GM06990 (cell line): ENCODE results near the gene NTSR1.

Experiments
- DNase-seq: peaks from one replicate; pipeline ENCODE4 v3.0.0-alpha.2; 2011; ENCODE audit not compliant: insufficient read length; ENCODE audit errors: extremely low read depth
- H3K27me3 ChIP-seq: replicated peaks from 2 replicates; pipeline ENCODE4 v1.6.0; 2011; ENCODE audit warnings: low read length; ENCODE audit not compliant: control insufficient read depth, insufficient read depth
- H3K36me3 ChIP-seq: 2 replicates; pipeline ENCODE4 v1.5.1; 2011; ENCODE audit warnings: low read length; ENCODE audit not compliant: control insufficient read depth, insufficient read depth
- H3K4me3 ChIP-seq: replicated peaks from 2 replicates; pipeline ENCODE4 v1.5.1; 2011; ENCODE audit warnings: low read depth, mild to moderate bottlenecking, control low read depth, low read length
- TF ChIP-seq, protein P1 (sequence below): IDR thresholded peaks from 2 replicates; pipeline ENCODE4 v1.5.1; 2011; ENCODE audit warnings: low read length, control low read depth, mild to moderate bottlenecking, inconsistent platforms; ENCODE audit not compliant: insufficient read depth, poor library complexity, severe bottlenecking

NTSR1 gene

DNA sequence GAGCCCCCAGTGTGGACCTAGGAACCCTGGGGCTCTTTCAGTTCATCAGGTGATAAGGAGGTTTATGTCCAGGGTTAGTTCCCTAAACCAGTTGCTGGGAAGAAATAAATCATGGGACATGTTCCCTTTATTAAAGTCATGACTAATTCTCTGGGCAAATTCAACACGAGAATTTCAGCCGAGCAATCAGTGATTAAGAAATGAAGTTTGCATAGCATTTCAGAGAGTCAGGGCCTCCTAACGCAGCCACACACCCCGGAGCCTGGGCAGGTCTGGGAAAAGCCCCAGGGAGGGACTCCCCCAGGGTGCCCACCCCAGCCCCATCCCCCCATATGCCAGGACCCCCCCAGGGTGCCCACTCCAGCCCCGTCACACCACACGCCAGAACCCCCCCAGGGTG, 46.2 kb upstream of the NTSR1 start:
- no peak overlapping the region for H3K4me3 ChIP-seq
- DNase-seq = no peak
- H3K27me3 ChIP-seq = no peaks in the 10 kb centered on the region
- TF ChIP-seq, protein P1, sequence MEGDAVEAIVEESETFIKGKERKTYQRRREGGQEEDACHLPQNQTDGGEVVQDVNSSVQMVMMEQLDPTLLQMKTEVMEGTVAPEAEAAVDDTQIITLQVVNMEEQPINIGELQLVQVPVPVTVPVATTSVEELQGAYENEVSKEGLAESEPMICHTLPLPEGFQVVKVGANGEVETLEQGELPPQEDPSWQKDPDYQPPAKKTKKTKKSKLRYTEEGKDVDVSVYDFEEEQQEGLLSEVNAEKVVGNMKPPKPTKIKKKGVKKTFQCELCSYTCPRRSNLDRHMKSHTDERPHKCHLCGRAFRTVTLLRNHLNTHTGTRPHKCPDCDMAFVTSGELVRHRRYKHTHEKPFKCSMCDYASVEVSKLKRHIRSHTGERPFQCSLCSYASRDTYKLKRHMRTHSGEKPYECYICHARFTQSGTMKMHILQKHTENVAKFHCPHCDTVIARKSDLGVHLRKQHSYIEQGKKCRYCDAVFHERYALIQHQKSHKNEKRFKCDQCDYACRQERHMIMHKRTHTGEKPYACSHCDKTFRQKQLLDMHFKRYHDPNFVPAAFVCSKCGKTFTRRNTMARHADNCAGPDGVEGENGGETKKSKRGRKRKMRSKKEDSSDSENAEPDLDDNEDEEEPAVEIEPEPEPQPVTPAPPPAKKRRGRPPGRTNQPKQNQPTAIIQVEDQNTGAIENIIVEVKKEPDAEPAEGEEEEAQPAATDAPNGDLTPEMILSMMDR = no peak
- H3K36me3 ChIP-seq = peaks cover 3% of the 10 kb centered on the region

DNA sequence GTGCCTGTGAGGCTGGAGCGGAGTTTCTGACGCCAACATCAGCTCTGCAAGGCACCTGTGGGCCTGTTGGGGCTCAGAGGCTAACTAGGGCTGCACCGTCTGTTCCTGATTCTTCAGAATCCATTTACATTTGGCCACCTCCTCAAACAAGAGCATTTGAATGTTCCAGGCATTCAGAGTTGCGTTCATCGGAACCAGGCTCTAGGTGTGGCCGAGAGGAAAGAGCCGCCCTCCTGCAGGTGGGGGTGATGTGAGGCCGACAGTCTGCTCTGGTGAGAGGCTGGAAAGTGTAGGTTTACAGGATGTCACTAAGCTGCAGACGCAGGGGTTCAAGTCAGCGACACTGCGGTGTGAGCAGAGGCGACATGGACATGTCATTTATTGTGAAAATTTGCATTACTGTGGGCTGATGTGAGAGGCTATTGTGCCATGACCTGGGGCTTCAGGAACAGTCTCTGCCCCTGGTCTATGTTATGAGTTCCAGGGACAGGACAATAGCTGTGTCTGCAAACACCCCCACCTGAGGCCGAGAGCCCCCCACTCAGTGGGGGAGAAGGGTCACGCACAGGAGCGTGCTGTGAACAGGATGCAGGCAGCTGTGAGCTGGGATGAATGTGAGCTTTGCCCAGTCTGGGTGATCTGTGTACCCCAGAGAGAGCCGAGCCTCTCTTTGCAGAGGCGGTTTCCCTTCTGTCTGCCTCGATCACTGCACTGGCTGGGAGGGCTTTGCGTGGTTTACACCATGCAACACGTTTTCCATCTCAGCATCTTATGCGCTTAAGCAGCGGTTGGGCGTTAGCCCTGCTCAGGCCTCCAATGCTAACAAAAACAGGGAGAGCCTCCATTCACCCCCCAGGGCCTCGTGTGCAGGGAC, 45.3 kb upstream of the NTSR1 start:
- no peaks in the 10 kb centered on the region for H3K27me3 ChIP-seq
- peaks cover 2% of the 10 kb centered on the region for H3K36me3 ChIP-seq
- TF ChIP-seq, protein P1 = no peak
- DNase-seq = no peak
- H3K4me3 ChIP-seq = no peak overlapping the region

DNA sequence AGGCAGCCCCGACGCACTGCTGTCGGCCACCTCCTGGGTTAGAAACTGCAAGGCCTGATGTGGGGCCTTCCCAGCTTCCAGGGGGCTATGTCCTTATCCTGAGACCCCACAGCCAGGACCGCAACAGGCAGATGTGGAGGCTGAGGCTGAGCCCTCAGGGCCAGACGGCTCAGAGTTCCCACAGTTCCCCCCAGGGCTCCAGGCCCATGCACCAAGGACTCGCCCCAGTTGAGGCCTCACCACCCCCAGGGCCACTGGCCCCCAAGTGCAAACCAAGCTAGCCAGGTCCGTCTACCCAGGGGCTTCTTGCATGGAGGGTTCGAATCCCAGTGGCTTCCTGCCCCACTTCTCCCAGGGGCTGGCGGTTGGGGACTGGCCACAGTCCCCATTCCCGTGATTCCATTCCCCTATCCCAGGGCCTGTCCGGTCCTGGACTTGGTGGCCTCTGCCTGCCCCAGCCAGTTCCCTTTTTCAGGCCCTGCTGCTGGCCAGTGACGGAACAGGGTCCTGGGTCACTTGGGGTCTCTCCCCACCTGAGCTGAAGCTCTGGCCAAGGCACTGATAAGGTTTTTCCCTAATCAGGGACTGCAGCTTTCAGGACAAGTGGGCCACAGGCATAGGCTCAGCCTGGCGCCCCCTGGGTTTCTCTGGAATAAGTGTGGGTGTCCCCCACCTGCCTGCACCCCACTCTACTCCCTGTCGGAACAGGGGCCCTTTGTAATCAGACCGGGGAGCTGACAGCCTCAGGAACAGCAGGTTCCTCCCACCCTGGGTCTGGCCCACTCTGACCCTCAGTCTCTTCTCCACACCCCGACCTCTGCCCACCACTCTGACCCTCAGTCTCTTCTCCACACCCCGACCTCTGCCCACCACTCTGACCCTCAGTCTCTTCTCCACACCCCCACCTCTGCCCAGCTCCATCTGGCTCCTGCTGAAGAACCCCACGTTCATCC, 44.3 kb upstream of the NTSR1 start:
- Histone ChIP-seq H3K27me3 (no peaks in the 10 kb centered on the region), H3K36me3 (peaks cover 4% of the 10 kb centered on the region), H3K4me3 (no peak overlapping the region)
- no peak for DNase-seq
- TF ChIP-seq, protein P1 = no peak

DNA sequence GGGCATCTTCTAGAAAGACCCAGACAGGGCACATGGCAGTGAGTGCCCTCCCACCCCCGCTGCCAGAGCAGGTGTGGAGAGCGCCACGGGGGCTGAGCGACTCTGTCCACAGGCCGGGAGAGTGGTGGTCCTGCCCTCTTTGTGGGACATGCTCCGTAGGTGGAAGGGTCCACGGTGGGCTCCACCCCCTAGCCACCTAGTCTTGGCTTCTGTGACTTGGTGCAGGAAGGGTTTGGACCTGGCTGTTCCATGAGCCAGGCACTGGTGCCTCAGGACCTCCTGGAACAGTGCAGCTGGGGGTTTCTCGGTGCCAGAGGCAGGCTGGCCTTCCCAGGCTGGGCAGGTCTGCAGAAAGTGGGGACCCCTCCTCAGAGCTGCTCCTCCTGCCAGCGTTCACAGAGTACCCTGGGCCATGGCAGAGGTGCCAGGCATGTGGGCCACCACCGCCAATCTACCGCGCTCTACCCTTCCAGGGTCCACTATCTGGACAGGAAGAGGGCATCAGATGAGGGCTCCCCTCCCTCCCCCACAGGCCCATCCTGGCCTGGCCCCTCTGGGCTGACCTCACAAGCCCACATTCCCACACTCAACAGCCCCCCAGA, 43.4 kb upstream of the NTSR1 start:
- H3K4me3 ChIP-seq = no peak overlapping the region
- H3K27me3 ChIP-seq = no peaks in the 10 kb centered on the region
- H3K36me3 ChIP-seq = peaks cover 4% of the 10 kb centered on the region
- DNase-seq = no peak
- TF ChIP-seq, protein P1 = no peak

DNA sequence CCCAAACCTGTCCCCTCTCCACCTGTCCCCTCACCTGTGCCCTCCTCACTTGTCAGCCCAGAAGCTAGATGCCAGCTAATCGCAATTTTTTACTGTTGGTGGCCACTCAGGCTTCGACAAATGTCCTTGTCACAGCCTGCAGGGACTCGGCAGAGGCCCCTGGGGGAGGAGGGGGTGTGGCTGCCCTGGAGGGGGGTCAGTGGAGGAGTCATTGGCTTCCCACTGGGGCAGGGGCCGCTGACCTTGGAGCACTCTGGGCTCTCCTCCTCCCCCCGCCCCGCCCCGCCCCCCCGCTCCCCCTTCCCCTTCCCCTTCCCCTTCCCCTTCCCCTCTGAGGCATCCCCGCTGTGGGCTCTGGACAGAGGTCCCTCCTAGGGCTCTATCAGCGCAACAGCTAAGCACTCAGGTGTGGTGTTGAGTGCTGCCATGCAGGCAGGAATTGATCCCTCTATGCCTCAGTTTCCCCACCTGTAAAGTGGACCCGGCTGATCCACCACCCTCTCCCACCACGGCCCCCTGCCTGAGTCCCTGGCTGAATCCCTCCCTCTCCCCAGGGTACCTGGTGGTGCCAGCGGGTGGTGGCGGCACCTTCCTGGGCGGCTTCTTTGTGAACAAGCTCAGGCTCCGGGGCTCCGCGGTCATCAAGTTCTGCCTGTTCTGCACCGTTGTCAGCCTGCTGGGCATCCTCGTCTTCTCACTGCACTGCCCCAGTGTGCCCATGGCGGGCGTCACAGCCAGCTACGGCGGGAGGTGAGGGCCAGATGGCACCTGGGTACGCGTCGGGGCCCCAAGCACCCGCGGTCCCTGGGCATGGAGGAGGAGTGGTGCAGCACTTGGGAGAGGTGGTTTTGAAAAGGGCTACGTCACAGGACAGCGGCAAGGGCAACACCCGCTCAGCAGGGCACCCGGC, 42.6 kb upstream of the NTSR1 start:
- Histone ChIP-seq H3K4me3 (no peak overlapping the region), H3K36me3 (peaks cover 7% of the 10 kb centered on the region), H3K27me3 (no peaks in the 10 kb centered on the region)
- DNase-seq = no peak
- TF ChIP-seq, protein P1 = no peak
